Measurements from ENCODE around the gene CBX8. TPM values are rescaled to one million over a fixed set of nuclear protein-coding genes. Genes with fewer than 3 reads are reported as not detected.
A peak's percentile ranks its signal among the peaks of the same experiment; 100 is the strongest.

Gene CBX8
- total and polyA plus RNA-seq, 2 of the 13 experiments (the other 11 are each of a cell fraction or from before 2014, with no cell fraction given) = 0.34 to 12.6 TPM

- TF ChIP-seq ATF1 (CRISPR knock-in tag; IDR thresholded peaks at IDR 0.05) (peak; percentile 90), THYN1 (CRISPR knock-in tag; IDR thresholded peaks at IDR 0.05; ENCODE audit: borderline replicate concordance, low read depth) (no peak), HIVEP1 (CRISPR knock-in tag; IDR thresholded peaks at IDR 0.05) (no peak; the same call in 1 of the 2 replicates), GABPA (IDR thresholded peaks at IDR 0.05; ENCODE audit: low read depth, low read length) (peak; percentile 96), GABPA (CRISPR knock-in tag; IDR thresholded peaks at IDR 0.05; ENCODE audit: low read depth) (peak; percentile 90), ZNF562 (CRISPR knock-in tag; IDR thresholded peaks at IDR 0.05; ENCODE audit: borderline replicate concordance) (no peak), ZNF407 (CRISPR knock-in tag; IDR thresholded peaks at IDR 0.05; ENCODE audit: not compliant biosample characterization) (no peak), SP1 (IDR thresholded peaks at IDR 0.05) (peak; percentile 67; the same call in 1 of the 2 replicates), SP1 (CRISPR knock-in tag; IDR thresholded peaks at IDR 0.05) (peak; percentile 90), HNRNPUL1 (IDR thresholded peaks at IDR 0.05; ENCODE audit: low read depth, low read length) (peak; percentile 26; the same call in 1 of the 2 replicates), HDAC1 (CRISPR knock-in tag; IDR thresholded peaks at IDR 0.05) (peak; percentile 67), BRF2 (CRISPR knock-in tag; IDR thresholded peaks at IDR 0.05) (no peak), PAWR (CRISPR knock-in tag; IDR thresholded peaks at IDR 0.05; ENCODE audit: borderline replicate concordance) (no peak), SP2 (CRISPR knock-in tag; IDR thresholded peaks at IDR 0.05) (peak; percentile 96), CCDC6 (CRISPR knock-in tag; IDR thresholded peaks at IDR 0.05) (no peak), ARNT2 (CRISPR knock-in tag; IDR thresholded peaks at IDR 0.05; ENCODE audit: low read depth) (peak; percentile 41; the same call in 1 of the 2 replicates), ZNF614 (CRISPR knock-in tag; IDR thresholded peaks at IDR 0.05; ENCODE audit: borderline replicate concordance) (peak; percentile 34; the same call in 1 of the 2 replicates), ZZZ3 (CRISPR knock-in tag; IDR thresholded peaks at IDR 0.05; ENCODE audit: borderline replicate concordance) (0 out of 2 replicates have a peak, but pooled peaks have one; percentile 13), FOXC1 (CRISPR knock-in tag; IDR thresholded peaks at IDR 0.05; ENCODE audit: borderline replicate concordance) (no peak; the same call in 1 of the 2 replicates), TMF1 (CRISPR knock-in tag; IDR thresholded peaks at IDR 0.05; ENCODE audit: low read depth) (no peak), ZKSCAN1 (IDR thresholded peaks at IDR 0.05; ENCODE audit: low read length) (no peak), ZNF292 (CRISPR knock-in tag; IDR thresholded peaks at IDR 0.05; ENCODE audit: borderline replicate concordance, low read depth) (no peak; the same call in none of the 2 replicates)
Observed at GRCh38 chr17:79796763-79797491, at the start of gene CBX8 (continued).

All from HepG2 (cell line).